Mucosa of descending colon (tissue), 3 donors: ENCODE measurements around the gene ACP1. TPM values are rescaled to one million over a fixed set of nuclear protein-coding genes. Genes with fewer than 3 reads are reported as not detected.

Source experiments
- ATAC-seq: fragments of 200-7000 bp; cut with Tn5 transposase; one replicate; pipeline ENCODE4 v1.9.1; 2020; ENCODE audit warnings: mild to moderate bottlenecking, moderate library complexity
- DNase-seq, 3 donors: peaks; one replicate each; pipeline ENCODE4 v3.0.0-alpha.2; 2020
- H3K36me3 ChIP-seq: fragments of 200-600 bp; one replicate; pipeline ENCODE4 v1.8.0; 2021; ENCODE audit warnings: low read depth, mild to moderate bottlenecking
- H3K4me1 ChIP-seq: fragments of 200-600 bp; one replicate; pipeline ENCODE4 v1.8.0; 2021; ENCODE audit warnings: low read depth, mild to moderate bottlenecking
- H3K4me3 ChIP-seq: fragments of 200-600 bp; one replicate; pipeline ENCODE4 v1.8.0; 2021; ENCODE audit warnings: mild to moderate bottlenecking
- H3K9me3 ChIP-seq: fragments of 200-600 bp; one replicate; pipeline ENCODE4 v1.8.0; 2021; ENCODE audit warnings: mild to moderate bottlenecking
- intact Hi-C, 2 donors: fragments of 100-400 bp; cut with DNase I in 1 of 2; cut with micrococcal nuclease in 1 of 2; formaldehyde crosslinking; loops; one replicate each; pipeline versions ENCODE4 v1.11.0 to v1.11.1; 2022; cut with DNase I, micrococcal nuclease
- total RNA-seq, 3 donors: library from RNA; stranded (reverse); fragmentation: NEBNext Ultra II Directional in 2 of 3; extraction: Animal tissue kit (Norgen Biotek cat#: 25700) in 2 of 3; gene quantifications; one replicate each; pipeline versions ENCODE4 v1.2.1 to v1.2.4, GENCODE V29; 2021 to 2023
- TF ChIP-seq, protein P1 (sequence below): fragments of 200-600 bp; IDR thresholded peaks from one replicate; pipeline ENCODE4 v1.8.0; 2022; ENCODE audit warnings: antibody characterized with exemption, mild to moderate bottlenecking
- donor health status: DM: no; HTN: no; CAD: no; lungs with moderate emphysema.
- donor health status: DM: no; HTN: no; CAD: no.
- donor health status: DM: no; HTN: yes; CAD: no.

ACP1 gene
- total RNA-seq, 3 donors from 2014 or later = 61.9 to 87.3 (median 72.1) TPM

DNA sequence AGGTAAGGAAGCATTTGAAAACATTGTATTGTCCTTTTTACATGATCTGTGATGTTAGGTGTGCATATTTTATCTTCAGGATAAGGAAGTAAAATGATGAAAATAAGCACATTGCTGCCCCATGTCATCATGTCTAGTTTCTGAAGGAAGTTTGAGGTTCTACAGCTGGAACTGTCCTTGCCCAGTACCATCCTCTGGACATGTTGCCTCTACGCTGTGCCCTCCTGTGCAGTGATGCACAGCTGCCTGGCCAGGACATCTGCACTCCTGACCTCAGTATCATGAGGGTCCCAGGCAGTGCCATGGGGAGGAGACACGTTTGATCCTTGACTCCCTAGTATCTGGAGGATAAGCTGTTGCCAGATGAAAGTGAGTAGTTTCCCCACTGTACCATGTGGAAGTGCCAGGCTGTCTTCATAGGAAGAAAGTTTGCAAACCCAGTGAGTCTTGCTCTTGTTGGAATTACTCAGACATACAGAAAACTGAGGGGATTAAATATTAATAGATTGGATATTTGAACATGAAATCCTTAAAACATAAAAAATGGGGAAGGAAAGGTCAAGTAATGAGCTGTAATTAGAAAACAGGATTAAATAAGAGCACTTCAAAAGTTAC, 13.7 kb downstream of the ACP1 start:
- ATAC-seq (no peak), DNase-seq (no peak)
- Histone ChIP-seq H3K4me1 (no peaks in the 10 kb centered on the region), H3K9me3 (no peaks in the 10 kb centered on the region), H3K36me3 (peaks cover 4% of the 10 kb centered on the region), H3K4me3 (no peak overlapping the region)
- TF ChIP-seq, protein P1, sequence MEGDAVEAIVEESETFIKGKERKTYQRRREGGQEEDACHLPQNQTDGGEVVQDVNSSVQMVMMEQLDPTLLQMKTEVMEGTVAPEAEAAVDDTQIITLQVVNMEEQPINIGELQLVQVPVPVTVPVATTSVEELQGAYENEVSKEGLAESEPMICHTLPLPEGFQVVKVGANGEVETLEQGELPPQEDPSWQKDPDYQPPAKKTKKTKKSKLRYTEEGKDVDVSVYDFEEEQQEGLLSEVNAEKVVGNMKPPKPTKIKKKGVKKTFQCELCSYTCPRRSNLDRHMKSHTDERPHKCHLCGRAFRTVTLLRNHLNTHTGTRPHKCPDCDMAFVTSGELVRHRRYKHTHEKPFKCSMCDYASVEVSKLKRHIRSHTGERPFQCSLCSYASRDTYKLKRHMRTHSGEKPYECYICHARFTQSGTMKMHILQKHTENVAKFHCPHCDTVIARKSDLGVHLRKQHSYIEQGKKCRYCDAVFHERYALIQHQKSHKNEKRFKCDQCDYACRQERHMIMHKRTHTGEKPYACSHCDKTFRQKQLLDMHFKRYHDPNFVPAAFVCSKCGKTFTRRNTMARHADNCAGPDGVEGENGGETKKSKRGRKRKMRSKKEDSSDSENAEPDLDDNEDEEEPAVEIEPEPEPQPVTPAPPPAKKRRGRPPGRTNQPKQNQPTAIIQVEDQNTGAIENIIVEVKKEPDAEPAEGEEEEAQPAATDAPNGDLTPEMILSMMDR = no peak
- intact Hi-C loops = no loop called here

DNA sequence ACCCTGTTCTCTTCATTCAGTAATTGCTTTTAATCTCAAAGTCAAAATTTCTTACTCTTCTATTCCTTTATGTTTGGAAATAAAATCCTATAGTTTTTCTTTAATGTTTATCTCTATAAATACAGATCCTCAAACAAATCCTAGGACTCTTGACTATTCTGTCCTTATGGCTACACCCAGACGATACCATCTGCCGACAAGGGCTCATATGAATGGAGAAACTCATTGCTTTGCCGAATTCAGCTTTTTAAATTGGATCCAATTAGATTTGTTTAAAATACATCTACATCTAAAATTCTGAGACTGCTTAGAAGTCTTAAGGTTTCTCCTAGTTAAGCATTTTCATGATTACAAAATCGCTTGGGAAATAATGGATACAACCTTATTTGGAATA, 14.2 kb downstream of the ACP1 start:
- DNase-seq (no peak), ATAC-seq (no peak)
- no peaks in the 10 kb centered on the region for H3K9me3 ChIP-seq
- intact Hi-C loops = no loop called here
- H3K36me3 ChIP-seq = peaks cover 4% of the 10 kb centered on the region
- H3K4me1 ChIP-seq = no peaks in the 10 kb centered on the region
- no peak overlapping the region for H3K4me3 ChIP-seq
- TF ChIP-seq, protein P1 = no peak

DNA sequence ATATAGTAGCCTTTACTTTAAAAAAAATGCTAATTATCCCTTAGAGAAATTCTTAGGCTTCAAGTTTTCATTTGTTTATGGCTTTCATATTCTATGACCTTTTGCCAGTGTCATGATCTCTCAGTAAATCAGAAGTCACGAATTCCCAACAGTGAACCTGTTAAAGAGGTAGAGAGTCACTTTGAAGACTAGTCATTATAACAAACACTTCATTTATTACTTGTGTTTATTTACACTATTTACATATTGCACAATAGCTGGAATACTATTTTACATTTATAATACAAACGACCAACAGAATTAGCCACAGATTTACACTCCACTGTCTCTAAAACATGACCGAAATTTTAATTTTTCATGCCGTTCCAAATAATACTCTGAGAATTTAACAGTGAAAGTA, 14.6 kb downstream of the ACP1 start:
- ATAC-seq = no peak
- Histone ChIP-seq H3K36me3 (peaks cover 4% of the 10 kb centered on the region), H3K9me3 (no peaks in the 10 kb centered on the region), H3K4me3 (no peak overlapping the region), H3K4me1 (no peaks in the 10 kb centered on the region)
- TF ChIP-seq, protein P1 = no peak
- no peak for DNase-seq
- intact Hi-C loops = no loop called here

DNA sequence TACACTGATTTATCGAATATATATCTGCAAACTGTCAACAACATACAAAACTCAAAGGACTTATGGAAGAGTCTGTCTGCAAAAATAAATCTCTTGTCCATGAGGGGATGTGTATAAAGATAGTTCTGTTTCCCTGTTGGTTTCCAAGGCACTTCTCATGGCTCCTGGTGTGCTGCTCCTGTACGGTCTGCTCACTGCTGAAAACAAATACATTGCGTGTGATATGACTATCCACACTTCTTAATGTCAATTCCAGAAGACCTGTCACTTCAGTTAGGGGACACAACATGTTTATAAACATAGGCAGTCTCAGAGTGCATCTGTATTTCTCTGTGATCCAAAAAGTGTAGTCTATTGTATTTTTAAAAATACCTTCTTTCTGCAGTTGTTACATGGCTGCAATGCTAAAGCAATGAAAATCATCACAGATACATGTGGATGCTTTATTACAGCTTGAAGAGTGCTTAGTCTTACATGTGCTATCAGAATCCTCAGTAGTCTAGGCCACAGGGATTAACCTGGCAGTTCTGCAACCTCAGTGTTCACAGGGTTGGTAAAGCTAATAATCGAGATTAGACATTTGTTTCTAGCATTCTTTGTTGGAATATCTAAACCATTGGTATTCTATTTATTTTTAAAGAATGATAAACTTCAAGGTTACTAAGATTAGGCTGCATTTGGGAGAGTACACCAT, 15.4 kb downstream of the ACP1 start:
- peaks cover 4% of the 10 kb centered on the region for H3K36me3 ChIP-seq
- TF ChIP-seq, protein P1 = no peak
- DNase-seq (no peak), ATAC-seq (no peak)
- H3K4me3 ChIP-seq = no peak overlapping the region
- H3K4me1 ChIP-seq = no peaks in the 10 kb centered on the region
- H3K9me3 ChIP-seq = no peaks in the 10 kb centered on the region
- intact Hi-C loops = no loop called here

DNA sequence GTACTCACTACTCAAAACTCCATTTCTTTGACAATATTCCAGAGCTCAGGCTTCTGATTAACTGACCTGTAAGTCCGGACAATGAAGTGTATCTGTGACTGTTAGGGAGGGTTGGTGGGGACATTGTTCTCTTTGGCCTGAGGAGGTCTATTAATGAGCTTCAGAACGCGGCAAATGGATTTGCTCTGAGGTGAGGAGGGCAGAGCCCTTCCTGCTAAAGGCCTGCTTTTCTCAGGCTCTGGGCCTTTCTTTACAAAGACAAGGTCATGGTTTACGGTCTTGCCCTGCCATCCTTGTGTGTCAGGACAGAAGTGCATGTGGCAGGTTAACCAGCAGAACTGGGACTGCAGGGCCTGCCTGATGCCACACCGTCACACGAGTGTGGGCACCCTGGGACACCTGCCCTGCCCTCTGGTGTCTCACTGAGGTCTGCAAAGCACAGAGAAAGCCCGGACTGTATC, 15.9 kb downstream of the ACP1 start:
- no peak for ATAC-seq

More for the DNA sequence above, 15.9 kb downstream of the ACP1 start:
- no peaks in the 10 kb centered on the region for H3K4me1 ChIP-seq
- TF ChIP-seq, protein P1 = no peak
- DNase-seq = no peak
- H3K36me3 ChIP-seq = peaks cover 4% of the 10 kb centered on the region
- intact Hi-C loops = no loop called here
- H3K9me3 ChIP-seq = no peaks in the 10 kb centered on the region
- no peak overlapping the region for H3K4me3 ChIP-seq
